GM21390 (cell line): ENCODE data around the gene GOLGA1.
"Not testable (repeated sequence)": the region's sequence is repeated elsewhere in the genome, so short reads cannot be mapped to it uniquely, and the experiment has no call there.

ENCODE experiments used
- ATAC-seq: cut with Tn5 transposase; IDR thresholded peaks from one replicate; pipeline ENCODE4 v1.9.1; 2021; ENCODE audit not compliant: unreplicated experiment

The GOLGA1 gene

DNA sequence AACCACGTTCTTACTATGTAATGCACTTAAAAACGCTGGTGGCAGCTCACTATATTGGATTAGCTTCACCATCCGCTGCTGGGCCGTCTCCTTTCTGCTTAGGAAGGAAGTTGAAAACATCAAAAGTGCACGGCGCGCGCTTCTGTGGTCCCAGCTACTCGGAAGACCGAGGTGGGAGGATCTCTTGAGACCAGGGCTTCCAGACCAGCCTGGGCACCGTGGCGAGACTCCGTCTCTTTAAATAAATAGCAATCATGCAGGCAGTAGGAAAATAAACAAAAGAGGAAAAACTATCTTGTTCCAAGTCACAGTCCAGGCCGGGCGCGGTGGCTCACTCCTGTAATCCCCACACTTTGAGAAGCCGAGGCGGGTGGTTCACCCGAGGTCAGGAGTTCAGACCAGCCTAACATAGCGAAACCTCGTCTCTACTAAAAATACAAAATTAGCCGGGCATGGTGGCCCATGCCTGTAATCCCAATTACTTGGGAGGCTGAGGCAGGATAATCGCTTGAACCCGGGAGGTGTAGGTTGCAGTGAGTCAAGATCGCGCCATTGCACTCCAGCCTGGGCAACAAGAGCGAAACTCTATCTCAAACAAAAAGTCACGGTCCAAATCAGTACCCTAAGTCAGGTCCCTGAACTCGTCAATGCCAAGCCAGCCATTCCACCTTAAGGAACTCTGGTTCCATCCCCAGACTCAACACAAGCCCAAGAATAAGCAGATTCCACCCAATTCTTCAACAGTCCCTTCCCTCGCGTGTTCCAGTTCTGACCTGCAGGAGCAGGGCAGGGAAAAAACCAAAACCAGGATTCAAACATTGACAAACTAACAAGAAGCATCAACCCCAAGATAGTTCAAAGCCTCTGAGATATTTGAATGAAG lies 1.0 kb upstream of the GOLGA1 start:
- peak; percentile 25 for ATAC-seq

DNA sequence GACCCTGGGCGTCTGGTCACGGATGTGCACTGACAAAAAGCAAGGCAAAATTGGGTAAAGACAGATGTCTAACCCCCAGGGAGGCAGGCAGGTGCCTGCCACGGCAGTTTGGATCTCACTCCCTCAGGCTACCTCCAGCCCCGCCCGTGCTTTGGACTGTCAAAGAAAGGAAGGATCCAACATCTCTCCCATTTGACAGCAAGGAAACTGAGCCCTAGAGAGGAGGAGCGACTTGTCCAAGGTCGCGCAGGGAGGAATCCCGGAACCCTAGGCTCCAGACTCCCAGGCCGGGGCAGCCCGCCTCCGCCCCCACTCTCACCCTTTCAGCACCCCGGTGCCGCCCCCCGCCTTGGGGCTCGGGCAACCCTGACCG lies 376 bp downstream of the GOLGA1 start:
- ATAC-seq: peak; percentile 39

DNA sequence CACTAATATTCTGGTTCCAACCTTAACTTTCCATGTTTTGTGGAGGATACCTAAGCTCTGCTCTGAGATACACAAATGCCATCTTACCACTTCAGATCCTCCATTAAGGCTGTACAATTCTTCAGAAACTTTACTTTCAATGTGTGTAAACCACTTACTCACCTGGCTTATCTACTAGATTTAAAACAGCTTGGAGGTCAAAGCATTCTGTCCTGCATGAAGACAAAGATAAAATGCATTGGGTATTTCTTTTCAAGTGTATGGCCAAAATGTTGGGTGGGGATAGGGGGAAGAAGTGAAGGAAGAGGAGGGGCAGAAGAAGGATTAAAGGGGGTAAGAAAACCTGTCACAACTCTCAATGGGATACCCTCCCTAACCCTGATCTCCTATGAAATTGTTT lies 939 bp downstream of the GOLGA1 start:
- no peak for ATAC-seq

DNA sequence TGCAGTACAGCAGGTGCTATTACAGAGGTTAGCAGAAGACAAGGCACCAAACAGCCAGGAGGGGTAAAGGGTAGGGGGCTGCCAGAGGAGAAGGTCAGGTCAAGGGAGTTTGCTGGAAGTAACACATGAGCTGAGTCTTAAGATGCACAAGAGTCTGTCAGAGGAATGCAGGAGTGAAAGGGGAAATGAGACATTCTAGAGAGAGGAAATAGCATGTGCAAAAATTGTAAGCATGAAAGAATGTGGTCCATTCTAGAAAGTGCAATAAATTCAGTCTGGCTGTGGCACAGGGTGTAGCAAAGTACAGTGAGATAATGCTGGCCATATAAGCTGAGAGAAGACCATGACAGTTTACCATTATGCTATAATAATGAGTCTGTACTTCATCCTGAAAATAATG lies 6.6 kb downstream of the GOLGA1 start:
- no peak for ATAC-seq

DNA sequence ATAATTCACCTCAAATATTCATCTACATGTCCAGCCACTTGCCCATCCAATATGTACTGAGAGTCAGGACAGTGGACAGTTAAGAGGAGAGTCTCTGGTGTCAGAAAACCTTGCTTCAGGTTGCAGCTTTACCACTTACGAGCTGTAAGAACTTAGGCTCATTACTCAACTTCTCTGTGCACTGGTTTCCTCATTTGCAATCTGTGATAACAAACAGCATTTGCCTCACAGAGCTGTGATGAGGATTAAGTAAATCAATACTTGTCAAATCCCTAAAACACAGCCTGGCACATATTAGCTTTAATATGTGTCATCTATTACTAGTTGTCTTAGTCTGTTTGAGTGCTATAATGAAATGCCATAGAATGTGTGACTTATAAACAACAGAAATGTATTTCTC lies 8.6 kb downstream of the GOLGA1 start:
- no peak for ATAC-seq

DNA sequence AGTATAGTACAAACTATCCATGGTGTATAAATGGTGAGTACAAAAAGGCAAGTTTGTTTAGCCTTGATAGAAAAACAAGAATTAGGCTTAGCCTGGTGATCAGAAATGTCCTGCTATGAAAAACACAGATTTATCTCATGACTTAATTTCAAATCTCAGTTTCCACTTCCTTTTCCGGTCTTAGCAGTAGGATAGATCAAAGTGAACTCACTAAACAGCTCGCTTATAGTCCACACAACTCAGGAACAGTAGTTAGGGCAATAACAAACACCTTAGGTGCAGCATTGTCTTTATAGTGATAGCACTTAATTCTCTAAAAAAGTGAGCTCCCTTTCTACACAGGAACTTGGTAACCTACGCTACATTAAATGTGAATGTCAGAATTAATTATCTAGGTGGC lies 11.4 kb downstream of the GOLGA1 start:
- no peak for ATAC-seq

DNA sequence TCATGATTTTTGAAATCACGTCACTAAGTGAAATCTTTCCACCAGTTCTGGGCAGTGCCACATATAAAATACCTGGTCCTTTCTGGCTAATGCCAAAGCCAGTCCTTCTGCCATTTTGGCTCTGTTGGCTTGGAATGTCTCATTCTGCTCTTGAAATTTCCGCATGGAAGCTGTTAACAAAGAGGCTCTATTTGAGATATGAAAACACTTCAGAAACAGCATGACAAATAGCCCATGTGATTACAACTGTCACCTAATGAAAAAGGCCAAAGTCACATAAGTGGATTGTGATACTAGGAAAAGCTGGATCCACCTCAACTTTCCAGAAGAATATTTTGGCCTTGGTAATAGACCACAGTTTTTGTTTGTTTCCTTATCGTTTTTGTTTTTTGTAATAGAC lies 12.8 kb downstream of the GOLGA1 start:
- ATAC-seq: no peak

DNA sequence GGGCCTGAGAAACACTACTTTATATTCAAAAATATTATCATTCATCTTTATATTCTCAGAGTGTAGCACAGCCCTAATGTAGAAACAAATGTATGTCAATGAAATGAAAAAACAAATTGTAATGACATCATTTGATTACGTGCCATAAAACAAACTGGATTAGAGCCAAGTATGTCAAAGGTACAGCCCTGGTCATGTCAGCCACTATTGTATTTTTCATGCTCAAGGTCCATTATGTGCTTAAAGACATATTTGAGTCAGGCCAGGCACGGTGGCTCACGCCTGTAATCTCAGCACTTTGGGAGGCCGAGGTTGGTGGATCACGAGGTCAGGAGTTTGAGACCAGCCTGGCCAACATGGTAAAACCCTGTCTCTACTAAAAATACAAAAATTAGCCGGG lies 20.5 kb downstream of the GOLGA1 start:
- not testable (repeated sequence) for ATAC-seq

DNA sequence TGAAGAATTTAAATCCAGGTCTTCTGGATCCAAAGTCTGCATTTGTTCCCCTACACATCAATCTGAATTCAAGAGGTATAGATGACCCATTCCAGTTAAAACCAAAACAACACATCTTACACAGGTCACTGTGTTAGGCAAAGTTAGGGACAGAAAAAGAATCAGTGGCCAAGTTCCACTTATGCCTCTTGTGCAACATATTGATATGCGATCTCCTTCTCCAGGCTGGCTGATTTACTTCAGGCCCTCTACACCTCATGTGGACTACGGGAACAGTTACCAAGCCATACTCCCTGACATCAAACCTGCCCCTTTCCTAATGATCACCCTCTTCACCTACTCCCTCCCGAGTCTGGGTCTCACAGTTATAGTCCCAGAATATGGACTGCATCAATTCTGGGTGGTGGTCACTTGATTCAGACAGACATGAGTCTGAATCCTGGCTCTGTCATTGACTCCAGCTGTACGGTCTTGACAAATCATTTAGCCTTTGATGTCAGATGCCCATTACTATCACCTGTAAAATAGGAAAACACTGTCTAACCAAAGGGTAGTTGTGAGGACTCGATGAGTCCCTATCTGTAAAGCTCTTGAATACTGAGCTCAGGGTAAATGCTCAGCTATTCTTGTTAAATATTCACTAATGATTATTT lies 26.0 kb downstream of the GOLGA1 start:
- ATAC-seq: no peak

DNA sequence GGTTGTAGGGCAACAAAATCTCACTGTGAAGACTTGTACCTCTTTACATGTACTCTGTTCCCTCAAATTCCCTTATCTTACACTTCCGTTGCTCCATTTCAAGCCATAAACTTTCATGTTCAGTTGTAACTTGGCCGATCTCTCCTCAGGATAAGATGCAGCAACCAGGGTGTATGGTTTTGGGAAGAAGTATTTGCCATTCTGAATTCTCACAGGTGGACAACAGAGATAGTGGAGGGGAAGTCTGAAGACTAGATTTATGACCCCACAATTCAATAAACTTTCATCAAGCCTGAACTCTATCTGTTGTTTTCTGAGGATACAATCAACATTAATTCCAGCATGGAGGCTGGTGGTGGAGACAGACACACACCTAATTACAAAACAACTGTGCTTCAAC lies 27.5 kb downstream of the GOLGA1 start:
- no peak for ATAC-seq

DNA sequence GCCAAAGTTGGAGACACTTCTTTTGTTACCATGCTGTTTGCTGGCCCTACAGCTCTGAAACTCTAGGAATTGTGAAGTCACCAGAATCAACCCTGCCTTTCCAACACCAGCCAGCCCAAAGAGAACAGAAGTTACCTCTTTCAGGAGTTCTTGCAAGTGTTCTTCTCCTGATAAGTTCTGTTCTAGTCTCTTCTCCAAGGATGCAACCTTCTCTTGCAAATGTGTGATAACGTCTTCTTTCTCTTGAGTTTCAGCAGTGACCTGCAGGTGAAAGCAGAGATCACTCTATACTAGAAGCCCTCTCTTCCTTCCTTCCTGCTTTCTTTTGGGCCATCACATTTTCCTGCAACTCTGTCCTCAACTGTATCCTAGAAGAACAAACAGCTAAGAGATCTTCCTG lies 29.1 kb downstream of the GOLGA1 start:
- ATAC-seq: no peak

DNA sequence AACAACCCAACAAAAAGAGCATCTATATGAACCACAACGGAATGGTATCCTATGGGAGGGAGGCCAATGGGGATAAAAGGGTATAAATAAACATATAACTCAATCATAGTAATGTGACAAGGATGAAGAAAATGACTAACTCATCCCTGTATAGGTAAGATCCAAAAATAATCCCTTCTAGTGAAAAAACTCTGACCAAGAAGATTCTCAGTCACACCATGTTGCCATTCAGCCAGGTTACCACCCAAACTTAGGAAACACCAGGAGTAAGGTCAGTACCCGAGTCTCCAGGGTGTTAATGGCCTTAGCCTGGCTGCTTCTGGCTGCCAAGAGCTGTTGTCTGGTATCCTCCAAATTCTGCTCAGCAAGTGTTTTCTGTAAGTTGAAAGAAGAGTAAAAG lies 32.8 kb downstream of the GOLGA1 start:
- ATAC-seq: no peak

DNA sequence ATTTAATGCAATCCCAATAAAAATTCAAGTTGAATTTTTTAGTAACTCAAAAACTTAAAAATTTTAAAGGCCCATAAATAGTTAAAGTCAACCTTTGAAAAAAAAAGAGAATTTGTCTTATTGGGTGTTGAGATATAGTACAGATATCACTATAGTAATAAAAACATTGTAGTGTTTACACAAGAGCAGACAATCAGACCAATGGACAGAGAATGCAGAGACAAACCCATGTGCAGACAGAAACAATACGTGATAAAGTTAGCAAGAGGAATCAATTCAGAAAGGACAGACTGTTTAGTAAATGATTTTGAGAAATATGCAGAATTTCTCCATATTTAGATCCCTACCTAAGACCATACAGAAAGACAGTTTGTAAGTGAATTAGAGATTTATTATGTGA lies 33.9 kb downstream of the GOLGA1 start:
- ATAC-seq: no peak

DNA sequence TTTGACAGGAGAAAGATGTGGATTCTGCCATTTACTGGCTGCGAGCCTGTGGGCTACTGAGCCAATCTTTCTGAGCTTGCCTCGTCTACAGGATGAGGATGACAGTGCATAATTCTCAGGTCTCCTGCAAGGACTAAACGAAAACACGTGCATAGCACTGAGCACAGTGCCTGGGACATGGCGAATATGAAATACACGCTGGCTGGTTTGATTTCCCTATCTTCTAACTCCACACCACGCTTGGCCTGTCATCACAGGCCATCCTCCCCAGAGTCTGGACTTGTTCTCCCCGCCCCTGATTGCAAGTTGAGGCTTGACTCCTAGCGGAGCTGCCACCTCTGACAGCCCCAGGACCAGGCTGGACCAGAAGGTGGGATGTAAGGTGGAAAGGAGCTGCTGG lies 41.0 kb downstream of the GOLGA1 start:
- no peak for ATAC-seq

DNA sequence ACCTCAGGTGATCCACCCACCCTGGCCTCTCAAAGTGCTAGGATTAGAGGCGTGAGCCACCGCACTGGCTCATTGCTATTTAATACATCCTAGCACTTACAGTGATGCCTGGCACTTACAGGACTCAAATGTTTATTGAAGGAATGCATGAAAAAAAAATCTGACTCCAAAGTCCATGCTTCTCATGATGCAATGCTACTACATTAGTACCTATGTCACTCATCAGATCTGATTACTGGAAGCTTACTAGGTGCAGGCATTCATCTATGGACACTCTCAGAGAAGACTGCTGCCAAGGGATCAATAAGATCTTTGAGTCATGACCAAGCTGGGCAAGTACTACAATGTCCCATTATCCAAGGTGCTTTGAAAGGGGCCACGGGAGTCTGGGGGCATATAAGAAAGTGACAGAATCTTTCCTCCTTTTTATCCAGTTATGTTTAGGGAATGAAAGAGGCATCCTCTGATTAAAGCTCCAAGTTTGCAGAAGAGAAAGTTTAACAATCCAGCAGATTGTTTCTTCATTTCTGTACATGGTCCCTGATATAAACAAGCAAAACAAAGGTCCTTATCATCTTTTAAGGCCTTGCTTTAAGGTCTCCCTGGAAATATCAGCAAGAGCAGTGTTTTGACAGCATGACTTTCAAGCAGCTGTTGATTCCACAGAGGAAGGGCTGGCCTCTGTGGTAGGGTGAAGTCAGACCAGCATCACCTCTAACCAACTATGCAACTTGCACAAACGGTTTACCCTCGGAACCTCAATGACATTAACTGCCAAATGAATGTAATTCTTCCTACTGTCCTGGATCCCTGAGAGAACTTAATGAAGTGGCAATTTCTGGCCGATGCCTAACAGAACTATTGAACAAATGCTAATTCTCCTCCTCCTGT lies 43.1 kb downstream of the GOLGA1 start:
- no peak for ATAC-seq

DNA sequence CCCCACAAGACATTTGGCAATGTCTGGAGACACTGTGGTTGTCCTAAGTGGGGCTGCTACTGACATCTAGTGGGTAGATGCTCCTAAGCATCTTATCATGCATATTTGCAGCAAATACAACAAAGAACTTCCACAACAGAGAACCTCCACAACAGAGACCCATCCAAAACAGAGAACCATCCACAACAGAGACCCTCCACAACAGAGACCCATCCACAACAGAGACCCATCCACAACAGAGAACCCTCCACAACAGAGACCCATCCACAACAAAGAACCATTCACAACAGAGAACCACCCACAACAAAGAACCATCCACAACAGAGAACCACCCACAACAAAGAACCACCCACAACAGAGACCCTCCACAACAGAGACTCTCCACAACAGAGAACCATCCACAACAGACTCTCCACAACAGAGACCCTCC lies 46.1 kb downstream of the GOLGA1 start:
- no peak for ATAC-seq

DNA sequence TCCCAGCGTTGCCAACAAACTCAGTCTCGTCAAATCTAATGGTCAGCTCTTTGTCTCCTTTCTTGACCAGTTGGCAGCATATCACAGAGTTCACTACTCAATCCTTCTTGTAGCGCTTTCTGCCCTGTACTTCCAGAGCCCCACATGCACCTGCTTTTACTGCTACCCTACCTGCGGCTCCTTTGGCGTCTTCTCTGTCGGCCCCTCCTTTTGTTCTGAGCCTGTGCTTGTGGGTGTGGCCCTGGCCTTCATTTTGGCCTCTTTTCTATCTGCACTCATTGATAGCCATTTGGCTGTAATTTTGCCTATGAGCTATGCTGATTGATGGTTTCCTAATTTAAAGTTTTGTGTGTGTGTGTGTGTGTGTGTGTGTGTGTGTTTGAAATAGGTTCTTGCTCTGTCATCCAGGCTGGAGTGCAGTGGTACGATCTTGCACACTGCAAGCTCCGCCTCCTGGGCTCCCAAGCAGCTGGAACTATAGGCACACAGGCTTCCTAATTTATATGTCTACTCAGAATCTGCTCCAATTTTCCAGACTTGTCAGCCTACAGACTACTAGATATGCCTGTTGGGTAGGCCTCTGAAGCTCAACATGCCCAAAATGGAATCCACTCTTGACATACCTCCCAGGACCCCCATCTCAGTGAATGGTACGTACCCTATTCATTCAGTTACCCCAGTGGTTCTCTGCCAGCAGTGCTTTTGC lies 46.7 kb downstream of the GOLGA1 start:
- no peak for ATAC-seq

DNA sequence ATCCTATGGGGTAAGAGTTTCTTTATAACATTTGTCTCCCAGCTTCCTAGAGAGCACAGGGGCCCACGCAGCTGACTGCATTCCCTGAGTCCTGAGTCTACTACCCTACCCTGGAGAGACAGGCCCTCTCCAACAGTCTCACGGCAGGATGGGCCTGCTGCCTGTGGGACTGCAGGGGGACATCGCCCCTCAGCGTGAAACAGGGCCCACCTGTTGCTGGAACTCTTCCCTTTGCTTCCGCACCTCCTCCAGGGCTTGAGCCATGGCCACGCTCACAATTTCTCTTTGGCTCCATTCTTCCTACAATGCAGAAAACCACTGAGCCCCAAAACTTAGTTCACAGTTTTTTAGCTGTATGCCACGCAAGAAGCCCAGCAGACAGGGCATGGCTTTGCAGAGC lies 50.7 kb downstream of the GOLGA1 start:
- no peak for ATAC-seq

DNA sequence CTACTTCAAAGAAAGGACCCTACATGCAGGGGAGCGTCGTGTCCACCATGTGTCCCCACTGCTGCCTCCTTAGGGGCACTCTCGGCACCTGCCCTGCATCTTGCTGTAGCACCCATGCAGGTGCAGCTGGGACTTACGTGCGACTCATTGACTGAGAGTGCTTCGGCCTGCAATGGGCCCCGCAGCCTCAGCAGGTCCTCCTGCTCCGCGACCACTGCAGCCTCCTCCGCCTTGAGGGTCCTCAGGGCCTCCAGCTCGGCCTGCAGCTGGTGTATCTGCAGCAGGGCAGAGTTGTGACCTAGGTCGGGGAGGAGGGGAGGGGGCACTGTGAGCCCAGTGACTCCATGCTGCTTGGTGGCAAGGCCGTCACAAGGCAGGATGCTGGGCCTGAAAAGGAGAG lies 51.9 kb downstream of the GOLGA1 start:
- ATAC-seq: no peak

DNA sequence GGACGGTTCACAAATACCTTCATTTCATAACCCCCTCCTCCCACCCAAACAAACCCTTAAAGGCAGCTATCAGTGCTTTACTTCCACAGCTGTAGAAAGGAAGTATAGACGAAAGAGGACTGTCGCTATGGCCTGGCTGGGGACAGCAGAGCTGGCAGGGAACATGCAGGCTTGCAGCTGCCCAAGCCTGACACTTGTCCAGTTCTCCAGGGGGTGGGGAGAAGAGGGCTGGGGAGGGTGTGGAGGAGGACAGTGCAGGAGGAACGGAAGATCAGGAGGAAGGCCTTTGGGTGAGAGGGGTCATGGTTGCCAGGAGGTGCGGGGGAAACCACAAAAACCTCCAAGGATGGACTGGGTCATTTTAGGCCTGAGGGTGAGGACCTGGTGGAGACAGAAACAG lies 53.1 kb downstream of the GOLGA1 start:
- no peak for ATAC-seq

DNA sequence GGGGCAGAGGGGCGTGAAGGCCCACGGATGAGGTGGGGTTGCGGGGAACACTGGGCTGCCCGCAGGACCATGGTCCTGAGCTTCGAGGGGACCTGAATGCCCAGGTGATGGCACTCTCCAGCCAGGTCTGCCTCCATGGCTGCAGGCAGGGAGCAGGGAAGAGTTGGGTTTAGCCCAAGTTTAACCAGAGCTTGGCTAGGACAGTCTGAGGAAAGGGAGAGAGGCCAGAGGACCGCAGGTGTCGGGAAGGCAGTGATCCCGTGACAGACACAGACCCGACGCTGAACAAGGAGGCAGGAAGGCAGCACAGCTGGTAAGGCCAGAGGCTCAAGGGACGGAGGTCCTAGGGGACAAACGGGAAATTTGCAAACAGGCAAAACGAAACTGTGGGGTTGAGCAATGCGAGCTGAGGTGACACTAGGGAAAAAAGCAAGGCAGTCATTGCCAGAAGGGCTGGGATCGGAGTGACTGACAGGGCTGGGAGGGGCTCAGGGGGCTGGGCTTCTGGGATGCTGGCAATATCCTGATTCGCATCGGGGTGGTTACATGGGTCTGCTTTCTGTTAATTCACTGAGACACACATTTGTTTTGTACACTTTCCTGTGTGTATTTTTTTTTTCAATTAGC lies 53.9 kb downstream of the GOLGA1 start:
- ATAC-seq: no peak
